GM21526 (cell line): Measurements from ENCODE around the gene PSMD14.

ENCODE experiments used
- ATAC-seq: cut with Tn5 transposase; IDR thresholded peaks from one replicate; pipeline ENCODE4 v1.9.1; 2021; ENCODE audit warnings: moderate library complexity; ENCODE audit not compliant: unreplicated experiment, low FRiP score

PSMD14 gene

DNA sequence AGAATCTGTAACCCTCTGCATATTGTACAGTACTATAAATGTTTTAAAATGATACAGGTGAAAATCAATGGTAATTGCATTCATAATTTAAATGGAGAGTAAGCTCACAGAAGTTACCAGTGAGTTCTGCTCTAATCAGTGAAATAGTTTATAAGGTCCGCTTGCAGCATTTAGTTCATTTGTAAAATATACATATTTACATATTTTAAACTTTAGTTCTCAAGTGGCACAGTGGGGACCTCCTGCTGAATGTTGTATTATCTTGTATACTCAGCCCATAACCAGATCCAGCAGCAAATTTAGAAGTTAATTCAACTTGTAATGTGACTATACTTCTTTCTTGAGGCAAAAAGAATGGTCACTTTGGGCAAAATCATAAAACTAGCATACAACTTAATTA is 66.2 kb downstream of the PSMD14 start:
- no peak for ATAC-seq

DNA sequence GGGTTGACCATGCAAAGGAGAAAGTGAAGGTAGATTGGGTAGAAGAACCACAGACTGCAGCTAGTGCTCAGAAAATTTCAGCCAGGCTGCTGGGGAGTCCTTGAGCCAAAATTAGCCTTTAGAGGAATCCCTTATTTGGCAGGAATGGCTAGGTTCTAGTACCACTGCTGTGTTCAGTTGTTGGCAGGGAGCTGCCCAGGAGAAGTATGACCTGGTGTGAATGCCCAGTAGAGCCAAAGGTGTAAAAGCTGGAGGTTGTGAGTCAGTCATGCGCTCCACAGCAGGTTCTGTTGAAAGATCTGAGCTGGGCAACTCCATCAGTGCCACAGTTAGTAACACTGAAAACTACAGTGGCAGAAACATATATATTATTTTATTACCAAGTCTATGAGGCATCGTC is 71.5 kb downstream of the PSMD14 start:
- no peak for ATAC-seq

DNA sequence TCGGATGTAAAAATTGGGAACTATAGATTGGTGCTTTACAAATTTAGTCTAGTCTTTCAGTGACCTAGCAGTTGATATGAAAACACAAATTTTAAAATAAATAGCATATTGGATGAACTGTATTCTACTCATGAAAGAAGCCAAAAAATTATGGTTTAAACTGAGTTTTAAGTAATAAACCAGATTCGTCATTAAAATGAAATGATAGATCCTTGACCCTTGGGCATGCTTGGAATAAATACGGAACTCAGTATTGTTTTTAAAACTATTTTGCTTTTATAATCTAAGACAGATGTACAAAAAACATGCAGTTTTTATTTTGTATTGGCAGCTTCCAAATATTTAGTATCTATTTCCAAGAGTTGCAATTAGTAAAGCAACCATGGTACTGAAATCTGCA is 73.3 kb downstream of the PSMD14 start:
- no peak for ATAC-seq

DNA sequence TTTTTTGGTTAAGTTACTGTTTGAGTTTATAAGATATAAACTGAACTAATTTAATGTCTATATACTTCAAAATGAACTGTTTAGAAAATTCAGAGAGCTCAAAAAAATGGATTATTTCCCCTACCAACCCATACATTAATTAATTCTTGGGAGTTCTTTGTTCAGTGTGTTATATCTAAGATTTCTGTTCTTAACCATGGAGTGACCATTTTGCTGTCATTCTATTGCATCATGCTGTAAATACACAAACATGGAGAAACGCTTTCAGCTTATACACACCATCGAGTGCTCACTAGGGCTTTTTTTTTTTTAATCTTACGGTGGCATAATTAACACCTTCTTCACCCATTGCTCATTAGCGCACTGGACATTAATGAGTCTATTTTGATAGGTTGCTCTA is 74.5 kb downstream of the PSMD14 start:
- ATAC-seq = no peak

DNA sequence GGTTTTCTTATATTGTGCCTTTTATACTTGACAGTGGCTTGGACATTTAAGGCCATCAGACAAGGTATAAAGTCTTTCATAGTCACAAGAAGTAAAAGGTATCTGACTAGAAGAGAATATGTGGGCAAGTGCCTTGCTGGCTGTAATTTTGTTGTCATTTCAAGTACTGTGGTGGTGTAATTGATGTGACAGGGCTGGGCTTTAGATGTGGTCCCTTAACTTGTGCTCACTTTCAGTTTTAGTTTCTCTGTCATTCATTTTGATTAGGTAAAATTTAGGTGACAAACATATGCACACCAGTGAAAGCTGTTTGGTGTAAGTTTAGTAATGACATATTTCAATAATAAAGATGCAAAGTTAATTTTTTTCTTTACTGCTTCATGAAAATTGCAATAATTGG is 76.6 kb downstream of the PSMD14 start:
- peak; percentile 76 for ATAC-seq

DNA sequence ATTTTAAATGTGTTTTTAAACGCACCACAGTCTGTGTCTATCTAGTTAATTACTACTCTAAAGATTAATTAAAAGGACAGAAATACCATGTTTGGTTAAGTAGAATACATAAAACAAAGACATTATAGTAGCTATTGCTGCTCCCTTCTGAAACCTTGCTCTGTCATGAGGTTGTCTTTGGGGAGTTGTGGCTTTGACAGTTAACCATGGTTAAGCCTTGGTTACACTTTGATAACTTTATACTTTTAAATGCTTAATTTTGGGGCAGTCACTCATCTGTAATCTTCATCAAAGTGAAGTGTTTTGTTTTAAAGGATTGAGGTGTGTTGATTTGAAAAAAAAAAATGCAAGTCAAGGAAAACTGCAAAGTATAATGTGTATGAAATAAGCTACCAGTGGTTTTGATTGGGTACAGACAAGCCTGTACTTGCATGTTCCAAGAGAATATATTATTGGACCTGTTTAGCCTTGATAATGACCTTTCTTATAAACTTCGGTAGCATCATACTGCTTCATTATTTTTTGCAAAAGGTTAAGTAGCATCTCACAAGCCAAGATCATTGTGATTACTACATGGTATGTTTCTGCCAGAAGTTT is 78.1 kb downstream of the PSMD14 start:
- ATAC-seq = peak; percentile 41

DNA sequence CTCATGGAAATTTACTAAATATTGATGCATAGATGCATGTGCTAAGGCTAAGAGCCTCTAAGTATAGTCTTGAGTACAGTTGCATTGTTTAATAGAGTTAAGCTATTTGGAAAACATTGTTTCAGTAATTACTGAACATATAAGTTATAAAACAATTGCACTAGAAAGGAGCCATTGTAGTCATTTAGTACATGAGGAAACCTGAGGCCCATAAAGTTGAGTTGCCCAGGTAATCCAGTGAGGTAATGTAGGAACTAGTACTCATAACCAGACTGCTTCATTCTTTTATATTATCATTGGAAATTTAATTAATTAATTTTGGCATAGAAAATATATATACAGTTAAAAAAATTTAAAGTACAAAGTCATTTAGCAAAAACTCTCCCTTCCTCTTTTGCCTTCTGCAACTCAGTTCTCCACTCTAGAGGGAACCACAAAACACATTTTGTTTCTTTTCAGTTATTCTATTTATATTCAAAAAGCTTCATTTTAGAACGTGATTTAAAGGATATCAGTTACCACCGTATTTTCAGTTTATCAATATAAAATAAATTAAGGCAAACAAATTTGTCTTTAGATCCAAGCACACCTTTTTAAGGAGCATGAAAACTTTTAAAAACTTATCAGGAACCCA is 80.0 kb downstream of the PSMD14 start:
- ATAC-seq = peak; percentile 44

DNA sequence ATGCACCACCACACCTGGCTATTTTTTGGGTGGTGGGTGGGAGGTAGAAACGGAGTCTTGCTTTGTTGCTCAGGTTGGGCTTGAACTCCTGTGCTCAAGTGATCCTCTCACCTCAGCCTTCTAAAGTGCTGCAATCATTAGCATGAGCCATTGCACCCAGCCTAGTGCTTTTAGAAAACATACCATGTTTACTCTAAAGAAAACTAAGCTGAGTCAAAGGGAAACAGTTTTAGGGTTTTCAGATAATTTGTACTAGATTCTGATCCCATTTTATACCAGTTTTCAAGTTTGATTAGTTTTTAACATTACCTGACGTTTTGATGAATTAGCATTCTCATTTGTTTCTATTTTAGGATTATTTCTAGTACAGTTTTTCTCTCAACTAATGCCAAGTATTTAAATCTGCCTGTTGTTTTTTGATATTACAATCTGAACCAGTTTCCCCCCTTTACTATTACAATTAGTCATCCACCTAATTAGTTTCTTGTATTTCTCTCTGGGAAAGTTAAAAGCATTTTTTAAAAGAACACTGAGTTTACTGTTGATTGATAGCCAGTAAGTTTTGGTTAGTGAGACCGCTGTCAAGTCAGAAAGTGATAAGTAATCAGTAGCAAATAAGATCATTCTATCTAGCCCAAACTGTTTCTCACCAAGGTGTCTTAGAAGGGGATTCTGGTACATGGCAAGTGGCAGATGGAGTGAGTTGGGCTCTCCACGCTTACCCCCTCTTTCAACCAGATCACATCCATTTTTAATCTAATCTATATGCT is 83.7 kb downstream of the PSMD14 start:
- no peak for ATAC-seq

DNA sequence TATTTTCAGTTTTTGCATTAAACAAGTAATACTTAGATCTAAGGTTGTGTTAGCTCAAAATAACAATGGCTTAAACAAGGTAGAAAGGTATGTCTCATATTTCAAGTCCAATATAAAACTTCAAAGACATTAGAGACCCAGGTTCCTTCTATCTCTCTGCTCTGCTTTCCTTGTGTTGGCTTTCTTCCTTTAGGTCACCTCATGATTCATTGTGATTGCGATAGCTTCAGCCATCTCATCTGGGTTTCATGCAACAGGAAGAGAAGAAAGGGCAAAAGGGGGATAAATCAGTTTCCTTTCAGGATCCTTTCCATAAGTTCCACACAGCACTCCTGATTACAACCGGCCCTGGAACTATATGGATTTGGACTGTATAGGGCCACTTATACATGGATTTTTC is 91.9 kb downstream of the PSMD14 start:
- ATAC-seq = no peak

DNA sequence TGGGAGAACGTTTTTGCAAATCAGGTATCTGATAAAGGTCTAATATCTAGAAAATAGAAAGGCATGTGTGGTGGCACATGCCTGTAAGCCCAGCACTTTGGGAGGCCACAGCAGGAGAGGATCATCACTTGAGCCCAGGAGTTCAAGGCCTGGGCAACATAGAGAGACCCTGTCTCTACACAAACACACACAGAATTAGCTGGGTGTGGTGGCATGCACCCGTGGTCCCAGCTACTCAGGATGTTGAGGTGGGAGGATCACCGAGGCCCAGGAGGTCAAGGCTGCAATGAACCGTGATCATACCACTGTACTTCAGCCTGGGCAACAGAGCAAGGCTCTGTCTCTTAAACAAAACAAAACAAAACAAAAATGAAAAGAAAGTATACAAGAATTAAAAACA is 94.1 kb downstream of the PSMD14 start:
- no peak for ATAC-seq

DNA sequence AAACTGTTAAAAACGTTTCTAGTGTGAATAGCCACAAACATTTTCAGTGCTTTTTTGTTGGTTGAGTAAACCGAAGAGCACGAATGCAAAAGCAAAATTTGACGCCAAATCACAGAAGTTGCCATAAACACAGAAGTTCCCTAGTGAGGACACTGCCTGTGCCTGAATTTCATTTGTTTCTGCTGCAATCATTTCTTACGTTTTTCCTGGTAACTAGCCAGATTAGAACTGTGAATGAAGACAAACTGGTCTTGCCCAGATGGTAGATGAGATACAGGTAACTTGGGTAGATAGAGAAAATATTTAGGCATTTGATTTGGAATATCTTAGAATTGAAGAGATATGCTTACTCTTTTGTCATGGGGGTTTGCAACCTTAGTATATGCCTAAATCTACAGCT is 98.1 kb downstream of the PSMD14 start:
- ATAC-seq = no peak

DNA sequence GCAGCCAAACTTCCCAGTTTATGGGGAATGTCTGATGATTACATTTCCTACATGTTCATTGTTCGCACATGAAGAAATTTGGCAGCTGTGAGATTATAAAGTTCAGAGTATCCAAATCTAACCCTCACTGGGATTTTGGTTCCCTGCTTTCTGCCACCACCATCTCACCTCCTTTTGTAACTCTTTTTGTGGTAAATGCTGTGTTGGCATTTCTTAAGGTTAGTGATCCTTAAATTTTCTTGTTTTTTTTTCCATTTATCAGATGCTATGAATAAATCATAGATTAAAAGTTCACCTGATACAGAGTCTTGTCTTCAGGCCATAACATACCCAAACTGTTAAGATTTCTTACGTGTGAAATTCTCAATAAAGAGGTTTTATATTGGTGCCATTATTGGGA is 99.4 kb downstream of the PSMD14 start:
- no peak for ATAC-seq

DNA sequence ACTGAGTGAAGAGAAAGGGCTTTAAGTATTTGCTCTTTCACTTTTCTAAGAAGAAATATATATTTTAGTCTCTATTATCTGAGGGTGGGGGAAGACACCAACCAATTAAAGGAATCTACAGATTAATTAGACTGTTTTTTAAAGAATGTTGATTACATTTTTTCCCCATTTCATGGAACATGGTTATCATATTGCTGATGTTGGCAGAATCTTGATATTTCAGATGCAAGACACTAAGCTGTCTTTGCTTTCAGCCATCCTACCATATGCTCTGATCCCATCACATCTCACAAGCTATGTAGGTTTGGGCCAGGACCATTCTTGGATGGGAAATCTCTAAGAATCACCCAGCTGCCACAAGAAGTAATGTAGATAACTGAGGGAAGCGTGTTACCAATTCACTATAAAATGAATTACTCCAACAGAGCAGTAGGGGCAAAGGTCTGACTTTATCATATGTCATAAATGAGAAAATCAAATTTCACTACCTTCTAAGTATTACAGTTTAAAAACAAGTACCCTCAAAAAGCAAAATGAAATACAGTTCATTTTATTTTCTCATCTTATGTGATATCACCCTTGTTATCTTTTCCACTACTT is 101.2 kb downstream of the PSMD14 start:
- ATAC-seq = no peak

DNA sequence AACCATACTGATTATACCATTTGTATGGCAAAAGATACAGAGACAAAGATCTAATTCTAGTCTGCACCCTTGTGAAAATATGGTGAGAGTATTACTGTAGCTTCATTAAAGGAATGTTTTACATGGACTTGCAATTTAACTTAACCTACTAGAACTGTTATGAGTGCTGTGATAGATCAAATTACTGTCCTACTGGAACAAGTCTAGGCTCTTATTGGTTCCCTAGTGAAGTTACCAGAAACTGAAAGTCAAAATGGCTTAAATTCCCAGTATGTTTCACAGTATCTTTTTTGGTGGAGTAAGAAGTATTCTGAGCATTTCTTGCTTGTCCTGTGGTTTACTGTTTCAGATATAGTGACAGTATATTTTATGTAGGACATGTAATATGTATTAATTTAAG is 104.1 kb downstream of the PSMD14 start:
- ATAC-seq = no peak

DNA sequence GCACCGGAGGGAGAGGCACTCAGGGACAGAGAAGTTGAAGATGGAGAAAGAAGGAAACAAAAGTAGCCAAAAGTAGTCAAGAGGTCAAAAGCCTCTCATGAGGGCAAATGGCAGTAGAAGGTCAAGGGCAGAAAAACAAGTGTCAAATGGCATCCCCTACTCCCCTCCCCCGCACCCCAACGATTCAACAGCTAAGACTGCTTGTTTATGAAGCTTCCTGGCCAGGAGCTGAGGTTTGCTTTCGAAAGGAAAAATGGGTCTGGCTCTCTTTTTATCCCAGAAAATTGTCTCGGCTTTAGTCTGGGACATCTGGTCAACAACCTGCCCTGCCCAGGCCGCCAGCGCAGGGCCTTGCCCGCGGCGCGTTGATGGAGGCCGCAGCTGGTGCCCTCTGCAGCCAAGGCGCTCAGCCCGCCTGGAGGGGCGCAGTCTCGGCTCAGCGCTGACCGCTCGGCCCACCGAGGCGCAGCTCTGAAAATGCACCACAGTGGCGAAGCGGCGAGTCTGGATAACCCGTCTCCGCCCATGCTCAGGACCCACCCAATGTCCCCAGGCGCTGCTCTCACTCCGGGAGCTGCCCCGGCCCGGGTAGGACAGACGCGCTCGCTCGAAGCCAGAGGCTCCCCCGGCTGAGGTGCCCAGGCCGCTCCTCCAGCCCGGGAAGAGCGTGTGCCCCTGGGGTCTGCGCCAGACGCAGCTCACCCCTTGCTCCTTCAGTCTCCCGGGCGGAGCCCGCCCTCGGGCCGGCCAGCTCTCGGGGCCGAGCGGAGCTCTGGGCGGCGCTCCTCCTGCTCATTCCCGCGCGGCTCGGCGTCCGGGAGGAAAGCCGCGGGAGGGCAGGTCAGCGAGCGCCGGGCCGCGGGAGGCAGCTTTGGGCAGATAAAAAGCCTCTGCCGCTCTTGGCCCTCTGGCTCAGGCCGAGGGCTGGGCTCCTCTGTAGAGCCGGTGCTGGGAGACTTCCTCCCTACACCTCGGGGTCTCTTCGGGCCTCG is 106.1 kb downstream of the PSMD14 start:
- peak; percentile 37 for ATAC-seq

DNA sequence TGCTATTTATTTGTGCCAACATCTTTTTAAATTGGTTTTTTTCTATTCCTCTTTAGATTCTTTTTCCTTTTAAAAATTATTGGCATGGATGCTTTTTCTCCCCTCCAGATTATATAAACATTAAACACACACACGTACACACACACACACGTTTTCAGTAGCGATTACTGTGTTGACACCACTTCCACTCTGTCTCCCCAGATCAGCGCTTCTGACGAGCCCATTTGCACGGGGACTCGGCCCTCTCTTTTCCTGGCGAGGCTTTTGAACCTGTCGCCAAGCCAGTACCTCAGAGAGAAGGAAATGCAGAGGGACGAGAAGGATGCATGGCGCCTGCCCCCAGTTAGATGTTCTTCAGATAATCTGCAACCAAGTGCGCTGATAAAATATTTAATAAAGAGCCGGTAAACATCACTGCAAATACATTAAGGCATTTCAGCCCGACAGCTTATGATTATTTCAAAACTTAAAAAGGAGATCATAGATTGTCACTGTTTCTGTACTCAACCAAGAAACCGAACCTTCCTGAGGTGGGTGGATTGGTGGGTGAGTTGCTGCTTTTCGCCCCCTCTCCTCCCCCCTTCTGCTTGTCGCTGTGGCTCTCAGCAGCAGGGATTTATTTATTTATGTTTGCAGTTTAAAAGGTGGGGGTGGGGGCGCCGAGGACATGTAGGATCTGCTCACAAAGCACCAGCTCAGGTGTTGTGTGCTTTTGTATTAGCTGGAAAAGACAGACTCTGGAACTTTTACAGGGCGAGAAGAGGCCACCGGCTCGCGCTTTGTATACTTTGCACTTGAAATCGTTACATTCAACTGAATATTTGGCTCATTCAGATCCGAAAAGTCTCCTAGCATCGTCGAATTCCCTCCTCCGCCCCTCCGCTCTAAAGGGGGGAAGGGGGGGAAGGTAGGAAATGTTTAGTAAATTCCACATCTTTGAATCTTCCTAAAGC is 107.1 kb downstream of the PSMD14 start:
- peak; percentile 27 for ATAC-seq

DNA sequence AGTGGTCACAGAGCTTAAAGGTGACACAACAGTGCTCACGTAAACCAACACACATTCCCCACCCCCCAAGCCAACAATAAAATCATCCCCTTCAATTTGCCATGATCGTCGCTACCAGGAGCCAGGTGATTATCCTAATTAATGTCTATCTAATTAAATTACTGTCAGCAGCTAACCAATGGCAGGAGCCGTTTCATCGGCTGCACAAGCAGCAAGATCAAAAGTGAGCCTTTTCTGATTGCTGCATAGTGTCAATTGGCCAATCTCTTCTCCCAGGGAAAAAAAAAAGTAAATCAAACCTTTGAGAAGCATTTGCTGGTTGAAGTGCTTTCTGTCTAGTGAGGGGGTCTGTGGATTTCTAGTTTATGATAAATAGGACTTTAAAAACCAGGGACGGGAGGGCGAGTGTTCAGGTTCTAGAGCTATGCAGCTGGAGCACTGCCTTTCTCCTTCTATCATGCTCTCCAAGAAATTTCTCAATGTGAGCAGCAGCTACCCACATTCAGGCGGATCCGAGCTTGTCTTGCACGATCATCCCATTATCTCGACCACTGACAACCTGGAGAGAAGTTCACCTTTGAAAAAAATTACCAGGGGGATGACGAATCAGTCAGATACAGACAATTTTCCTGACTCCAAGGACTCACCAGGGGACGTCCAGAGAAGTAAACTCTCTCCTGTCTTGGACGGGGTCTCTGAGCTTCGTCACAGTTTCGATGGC is 107.9 kb downstream of the PSMD14 start, which contains the start of gene TBR1:
TBR1 (plus strand) TSS at position 311 of the 721 bp plus-strand sequence; CDS start at position 425, 114 bp downstream.
- no peak for ATAC-seq

DNA sequence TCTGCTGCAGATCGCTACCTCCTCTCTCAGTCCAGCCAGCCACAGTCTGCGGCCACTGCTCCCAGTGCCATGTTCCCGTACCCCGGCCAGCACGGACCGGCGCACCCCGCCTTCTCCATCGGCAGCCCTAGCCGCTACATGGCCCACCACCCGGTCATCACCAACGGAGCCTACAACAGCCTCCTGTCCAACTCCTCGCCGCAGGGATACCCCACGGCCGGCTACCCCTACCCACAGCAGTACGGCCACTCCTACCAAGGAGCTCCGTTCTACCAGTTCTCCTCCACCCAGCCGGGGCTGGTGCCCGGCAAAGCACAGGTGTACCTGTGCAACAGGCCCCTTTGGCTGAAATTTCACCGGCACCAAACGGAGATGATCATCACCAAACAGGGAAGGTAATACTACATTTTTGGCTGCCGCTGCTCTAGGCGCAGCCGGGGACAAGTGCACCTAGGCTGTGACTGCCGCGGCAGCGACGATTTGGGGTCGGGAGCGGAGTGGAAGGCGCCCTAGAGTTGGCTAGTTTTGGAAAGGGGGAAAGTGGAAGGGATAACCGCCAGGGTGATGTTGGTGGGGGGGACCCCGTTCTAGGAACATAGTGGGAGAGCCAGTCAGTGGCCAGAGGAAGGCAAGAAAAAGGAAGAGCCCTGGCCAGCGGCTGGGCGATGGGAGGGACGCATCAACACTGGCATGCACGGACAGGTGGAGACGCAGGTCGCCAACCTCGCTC is 108.6 kb downstream of the PSMD14 start:
- ATAC-seq = no peak
